ENCODE data around the gene BAIAP2L2.

BAIAP2L2 gene

DNA sequence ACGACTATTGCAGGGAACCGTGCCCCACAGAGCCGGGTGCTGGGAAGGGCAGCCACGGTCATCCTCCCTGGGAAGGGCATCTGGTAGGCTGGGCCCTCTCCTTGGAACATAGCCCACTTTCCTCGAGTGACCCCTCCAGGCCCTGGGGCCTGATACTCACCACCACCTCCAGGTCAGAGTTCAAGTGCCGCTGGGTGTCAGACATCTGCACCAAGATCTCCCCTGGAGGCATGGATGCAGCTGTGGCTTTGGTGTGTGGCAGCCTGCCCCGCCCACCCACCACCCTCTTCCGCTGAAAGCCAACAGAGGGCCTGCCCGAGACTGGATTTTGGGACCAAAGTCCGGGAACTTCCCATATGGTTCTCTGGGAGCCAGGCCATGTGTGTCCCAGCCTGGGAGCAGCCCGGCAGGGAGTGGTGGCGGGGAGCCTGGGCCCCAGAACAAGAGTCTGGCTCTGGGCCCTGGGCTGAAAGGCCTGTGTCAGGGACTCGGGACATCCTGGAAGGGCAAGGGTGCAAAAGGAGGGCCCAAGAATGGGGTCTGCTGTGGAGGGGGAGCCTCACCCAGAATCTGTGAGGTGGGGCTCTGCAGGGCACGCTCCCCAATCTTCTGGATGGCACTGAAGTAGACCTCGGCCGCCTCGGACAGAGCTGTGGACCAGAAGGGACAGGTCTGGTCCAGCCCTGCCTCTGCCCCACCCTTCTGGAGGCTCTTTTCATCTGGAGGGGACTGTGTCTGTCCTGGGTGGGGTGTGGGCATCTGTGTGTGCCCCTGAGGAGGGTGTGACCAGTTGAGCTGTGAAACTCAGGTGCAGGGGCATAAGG is 2.6 kb downstream of the BAIAP2L2 start:
- DNase-seq (ENCODE audit: low read depth): peak; percentile 22

DNA sequence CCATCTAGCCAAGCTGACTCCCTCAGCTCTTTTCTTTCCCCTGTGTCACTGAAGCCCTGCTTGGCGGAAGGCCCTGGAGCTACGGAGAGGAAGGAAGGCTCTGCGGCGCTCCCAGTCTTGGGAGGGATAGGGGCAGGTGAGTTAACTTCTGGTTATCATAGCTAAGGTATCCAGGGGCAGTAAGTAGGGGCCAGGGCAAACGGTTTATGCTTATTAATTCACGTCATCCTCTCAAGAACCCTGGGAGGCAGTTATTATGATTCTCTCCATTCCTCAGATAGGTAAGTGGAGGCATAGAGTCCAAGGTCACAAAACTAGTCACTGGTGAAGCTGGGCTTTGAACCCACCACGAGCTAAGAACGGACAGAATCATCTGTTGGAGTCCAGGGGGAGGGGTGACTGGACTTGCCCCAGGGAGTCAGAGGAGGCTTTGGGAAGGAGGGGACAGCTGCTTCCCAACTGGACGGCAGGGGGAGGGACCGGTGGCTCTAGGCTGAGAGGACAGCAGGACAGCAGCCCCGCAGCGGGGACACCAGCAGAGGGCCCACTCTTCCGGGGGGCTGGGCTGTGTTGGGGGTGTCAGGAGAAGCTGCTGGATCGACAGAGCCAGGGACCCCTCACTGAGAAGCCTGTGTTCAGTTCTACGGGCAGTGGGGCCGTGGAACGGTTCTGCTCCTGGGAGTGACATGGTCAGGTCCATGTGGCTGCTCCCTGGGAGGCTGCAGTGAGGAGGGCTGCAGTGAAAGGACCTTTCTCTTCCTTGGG is 3.5 kb downstream of the BAIAP2L2 start:
- no peak for DNase-seq (ENCODE audit: low read depth)

DNA sequence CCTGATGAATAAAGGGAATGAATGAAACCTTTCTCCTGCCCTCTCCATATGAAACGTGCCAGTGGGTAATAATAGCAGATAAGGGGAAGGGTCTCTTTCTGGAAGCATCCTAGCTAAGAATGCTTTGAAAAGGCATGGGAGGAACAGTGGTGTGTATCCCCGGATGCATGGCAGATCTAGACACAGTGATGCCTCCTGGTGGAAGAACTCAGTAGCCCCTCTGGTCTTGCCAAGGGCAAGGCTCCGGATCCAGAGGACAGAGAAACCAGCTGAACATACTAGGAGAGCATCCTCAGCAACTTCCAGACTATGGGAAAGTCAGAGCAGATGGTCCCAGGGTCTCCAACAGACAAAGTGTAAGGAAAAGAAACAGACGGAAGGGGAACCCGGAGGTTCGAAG is 6.4 kb downstream of the BAIAP2L2 start:
- no peak for DNase-seq (ENCODE audit: low read depth)

DNA sequence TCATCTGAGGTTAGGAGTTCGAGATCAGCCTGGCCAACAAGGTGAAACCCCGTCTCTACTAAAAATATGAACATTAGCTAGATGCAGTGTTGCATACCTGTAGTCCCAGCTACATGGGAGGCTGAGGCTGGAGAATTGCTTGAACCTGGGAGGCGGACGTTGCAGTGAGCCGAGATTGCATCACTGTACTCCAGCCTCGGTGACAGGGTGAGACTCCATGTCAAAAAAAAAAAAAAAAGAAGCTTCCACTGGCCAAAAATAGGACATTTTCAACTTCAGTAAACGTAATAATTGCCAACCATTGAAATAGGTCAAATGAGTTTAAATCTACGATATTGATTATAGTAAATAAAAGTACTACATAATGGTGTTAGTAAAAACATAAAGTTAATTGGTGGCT is 6.8 kb downstream of the BAIAP2L2 start:
- DNase-seq (ENCODE audit: low read depth): no peak

DNA sequence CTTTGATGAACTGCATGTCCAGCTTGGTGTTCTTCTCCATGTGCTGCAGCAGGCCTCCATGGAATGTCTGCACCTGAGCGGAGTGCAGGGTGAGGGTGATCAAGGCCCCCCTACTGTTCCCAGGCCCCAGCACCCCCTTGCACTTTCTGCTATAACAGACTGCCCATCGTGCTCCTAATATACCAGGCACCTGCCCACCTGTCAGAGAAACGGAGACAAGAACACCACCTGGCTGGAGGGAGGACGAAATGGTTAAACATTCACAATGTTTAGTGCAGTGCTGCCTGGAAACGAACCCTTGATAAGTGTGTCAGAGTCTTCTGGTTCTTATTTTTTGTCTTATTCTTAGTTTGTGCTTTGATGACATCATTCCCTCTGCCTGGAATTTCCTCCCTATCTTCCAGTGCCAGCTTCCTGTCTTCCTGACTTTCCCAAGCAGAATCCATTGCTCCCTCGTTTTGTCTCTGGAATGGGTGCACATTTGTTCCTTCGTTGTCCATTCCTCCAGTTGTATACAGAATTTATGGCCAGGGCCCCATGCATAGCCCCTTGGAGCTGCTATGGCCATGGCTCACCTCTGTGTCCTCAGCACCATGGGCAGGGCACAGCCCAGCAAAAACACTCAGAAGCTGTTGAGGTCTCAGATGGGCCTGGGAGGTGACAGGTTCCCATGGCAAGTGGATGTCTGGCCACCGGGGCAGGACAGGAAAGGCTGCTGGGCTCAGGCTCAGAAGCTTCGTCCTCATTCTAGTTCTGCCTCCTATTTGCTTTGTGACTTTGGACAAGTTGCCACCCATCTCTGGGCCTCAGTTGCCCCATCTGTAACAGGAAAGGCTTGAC is 11.9 kb downstream of the BAIAP2L2 start:
- peak; percentile 27 for DNase-seq (ENCODE audit: low read depth)

DNA sequence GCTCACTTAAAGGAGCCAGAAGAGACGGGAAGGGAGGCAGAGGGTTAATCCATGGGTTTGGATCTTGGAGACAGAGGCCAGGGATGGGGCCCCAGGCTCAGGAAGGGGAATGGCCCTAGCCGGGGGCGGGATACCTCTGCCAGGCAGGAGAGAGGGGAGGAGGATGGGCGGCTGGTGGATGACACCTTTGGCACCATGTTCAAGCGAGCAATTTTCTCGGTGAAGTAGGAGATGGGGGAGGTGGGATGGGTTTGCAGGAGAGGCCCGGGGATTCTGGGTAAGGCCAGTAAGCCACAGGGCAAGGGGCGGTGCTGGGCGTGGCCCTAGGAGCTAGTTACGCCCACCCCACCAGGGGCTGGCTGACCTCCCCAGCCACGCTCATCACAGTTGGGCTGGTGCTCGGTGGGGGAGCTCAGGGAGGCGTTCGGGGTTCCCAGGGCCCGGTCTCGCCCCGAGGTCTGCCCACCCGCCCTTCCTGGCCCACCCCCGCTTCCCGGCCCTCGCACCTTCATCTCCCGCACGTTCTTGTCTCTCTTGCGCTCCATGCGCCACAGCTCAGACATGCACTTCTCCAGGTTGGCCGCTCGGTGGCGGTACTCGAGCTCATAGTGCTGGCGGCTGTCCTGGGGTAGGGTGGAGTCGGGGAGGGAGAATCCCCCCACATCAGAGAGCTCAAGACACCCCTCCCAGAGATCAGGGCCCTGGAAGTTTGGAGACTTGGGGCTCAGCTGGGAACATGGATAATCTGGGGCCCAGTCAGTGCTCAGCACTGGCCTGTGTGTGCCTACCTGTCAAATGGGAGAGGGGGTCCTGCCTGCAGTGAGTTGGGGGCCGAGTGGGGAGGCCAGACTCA is 12.7 kb downstream of the BAIAP2L2 start:
- DNase-seq (ENCODE audit: low read depth): no peak

DNA sequence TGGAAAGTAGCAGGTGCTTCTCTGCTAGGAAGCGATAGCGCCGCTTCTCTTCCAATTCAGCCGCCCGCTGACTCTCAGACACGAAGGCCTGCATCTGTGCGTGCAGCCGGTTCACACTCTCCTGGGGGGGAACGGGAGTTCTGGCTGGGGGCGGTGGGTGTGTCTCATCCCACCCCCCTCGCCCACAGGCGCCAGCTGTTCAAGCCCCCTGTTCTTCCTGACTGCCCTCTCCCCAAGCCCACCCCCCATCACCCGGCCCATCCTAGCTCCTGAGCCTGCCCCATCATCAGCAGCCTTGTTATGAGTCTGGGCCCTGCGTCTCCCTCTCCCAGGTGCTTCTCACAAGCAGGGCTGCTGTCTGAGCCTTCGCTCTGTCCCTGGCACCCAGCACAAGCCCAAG is 13.4 kb downstream of the BAIAP2L2 start:
- DNase-seq (ENCODE audit: low read depth): no peak

DNA sequence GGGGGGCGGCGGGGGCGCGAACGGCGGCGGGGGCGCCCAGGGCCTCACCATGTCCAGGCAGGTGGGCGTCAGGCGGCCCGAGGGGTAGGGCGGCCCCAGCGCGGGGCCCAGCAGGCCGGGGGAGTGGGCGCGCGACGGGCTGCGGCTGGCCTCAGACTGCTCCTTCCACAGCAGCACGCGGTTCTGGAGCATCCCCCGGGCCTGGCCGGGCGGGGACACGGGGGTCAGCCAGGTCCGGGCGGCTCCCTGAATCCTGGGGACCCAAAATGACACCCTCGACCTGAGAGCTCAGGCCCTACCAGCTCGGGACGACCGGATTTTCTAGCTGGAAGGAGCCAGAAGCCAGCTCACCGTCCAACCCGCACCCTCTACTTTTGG is 21.0 kb downstream of the BAIAP2L2 start:
- no peak for DNase-seq (ENCODE audit: low read depth)

DNA sequence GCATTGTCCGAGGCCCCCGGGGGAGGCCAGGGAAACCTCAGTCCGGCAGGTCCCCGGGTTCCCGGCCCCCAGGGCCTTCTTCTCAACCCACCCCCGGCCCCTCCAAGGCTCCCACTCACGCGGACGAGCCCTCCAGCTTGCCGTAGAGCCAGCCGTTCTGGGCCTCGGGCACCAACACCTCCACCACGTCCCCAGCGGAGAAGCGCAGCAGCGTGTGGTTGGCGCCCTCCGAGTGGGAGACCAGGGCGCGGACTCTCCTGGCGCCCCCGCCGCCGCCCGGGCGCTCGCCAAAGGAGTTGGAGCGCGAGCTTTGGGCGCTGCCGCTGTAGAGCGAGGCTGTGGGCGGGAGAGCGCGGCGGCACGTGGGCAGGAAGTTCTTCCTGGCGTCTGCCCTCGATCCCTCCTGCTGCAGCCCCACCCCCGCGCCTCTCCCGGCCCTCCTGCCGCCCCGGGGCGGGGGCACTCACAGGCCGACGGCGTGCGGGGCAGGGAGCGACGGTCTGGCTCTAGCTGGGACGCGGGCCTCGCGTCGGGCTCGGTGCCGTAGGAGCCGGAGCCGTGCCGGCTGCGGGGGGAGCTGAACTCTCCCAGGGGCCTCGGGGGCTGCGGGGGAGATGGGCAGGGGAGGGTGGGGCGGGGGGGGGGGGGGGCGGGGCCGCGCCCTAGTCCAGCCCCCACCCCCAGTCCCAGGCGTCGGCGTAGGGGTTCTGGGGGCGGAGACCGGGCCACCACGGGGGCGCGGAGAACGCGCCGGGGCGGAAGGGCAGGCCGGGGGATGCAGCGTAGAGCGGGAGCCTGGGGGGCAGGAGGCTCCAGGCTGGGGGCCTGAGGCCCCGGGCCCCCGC is 21.6 kb downstream of the BAIAP2L2 start:
- DNase-seq (ENCODE audit: low read depth): no peak

DNA sequence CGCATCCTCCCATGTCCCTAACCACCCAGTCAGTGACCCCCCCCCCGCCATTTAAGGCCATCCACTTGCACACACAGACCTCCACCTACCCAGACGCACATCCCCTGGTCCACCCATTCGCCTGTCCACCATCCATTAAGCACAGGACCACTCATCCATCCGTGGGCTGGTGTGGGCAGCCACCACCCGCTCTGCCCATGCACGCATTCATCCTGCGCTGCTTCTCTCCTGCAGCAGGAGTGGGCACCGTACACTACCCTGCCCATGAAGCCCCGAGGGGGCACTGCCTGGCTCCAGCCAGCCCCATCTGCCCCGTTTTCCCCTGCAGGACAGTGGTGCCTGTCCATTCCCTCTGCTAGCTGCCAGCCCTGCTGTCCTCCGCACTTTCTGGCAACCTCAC is 22.6 kb downstream of the BAIAP2L2 start:
- DNase-seq (ENCODE audit: low read depth): no peak

DNA sequence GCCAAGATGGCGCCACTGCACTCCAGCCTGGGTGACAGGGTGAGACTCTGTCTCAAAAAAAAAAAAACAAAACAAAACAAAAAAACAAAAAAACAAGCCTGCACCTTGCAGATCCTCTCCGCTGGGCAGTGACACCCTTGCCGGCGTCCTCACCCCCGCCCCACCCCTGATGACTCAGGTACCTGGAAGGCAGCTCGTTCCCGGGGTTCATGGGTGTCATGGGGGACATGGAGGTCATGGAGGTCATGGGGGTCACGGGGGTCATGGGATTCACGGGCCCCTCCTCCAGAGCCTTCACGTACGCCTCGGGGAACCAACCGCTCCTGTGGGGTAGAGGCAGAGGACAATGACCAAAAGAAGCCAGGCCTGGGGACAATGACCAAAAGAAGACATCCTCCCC is 23.5 kb downstream of the BAIAP2L2 start:
- DNase-seq (ENCODE audit: low read depth): no peak

DNA sequence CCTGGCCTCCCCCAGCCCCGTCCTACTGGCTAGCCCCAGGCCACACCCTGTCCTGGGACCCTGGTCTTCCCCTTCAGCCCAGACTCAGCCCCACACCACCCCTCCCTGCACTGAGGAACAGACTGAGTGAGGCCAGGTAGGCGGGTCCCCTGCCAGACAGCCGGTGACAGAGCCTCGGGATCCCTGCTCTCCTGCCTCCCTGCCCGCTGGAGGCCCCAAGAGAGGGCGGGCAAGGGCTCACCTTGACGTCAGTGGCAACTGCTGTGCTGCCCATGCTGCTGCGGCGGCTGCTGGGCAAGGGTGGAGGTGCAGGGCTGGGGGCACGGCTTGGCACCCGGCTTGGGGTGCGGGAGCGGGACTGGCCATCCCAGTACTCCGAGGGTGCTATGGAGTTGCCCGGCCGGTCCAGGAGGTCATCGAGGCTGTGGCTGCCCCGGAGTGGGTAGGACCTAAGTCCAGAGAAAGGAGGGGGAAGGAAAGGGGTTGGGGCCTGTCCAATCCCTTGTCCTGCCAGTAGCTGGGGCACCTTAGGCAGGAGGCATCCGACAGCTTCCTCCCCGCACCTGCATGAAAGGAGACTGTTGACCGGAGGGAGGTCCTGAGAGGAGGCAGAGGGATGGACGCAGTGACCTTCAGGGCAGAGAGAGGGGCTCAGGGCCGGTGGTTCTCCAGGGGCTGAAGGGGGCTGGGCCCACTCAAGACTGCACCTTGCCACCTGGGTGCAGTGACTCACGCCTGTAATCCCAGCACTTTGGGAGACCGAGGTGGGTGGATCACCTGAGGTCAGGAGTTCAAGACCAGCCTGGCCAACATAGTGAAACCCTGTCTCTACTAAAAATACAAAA is 24.3 kb downstream of the BAIAP2L2 start:
- no peak for DNase-seq (ENCODE audit: low read depth)

DNA sequence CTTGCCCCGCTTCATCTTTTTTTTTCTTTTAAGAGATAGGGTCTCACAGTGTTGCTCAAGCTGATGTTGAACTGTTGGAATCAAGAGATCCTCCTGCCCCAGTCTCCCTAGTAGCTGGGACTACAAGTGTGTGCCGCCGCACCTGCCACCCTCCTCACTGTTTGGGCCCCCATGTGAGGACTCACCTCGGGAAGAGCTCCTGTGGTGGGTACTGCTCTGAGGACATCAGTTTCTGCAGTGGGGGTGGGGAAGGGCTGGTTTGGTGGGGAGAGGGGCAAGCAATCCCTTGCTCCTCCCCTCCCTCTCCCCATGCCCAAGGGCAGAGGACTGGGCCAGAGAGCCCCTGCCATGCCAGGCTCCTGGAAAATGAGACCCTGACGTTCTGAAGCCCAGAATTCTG is 25.0 kb downstream of the BAIAP2L2 start:
- no peak for DNase-seq (ENCODE audit: low read depth)

DNA sequence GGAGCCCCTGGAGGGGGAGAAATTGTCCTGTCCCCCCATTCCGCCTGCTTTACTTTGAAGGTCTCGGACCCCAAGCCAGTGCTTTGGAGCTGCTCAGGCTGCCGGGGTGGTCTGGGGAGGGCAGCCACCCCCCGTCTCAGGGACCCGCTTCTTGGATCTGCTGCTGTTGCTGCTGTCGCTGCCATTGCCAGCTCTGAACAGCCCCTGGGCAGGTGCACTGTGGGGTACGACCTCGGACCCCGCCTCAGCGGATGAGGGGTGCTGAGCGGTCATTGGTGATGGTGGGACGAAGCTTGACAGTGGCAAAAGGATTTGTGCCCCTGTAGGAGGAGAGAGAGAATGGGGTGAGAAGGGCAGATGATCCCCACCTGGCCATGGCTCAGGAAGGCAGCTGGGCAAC is 25.4 kb downstream of the BAIAP2L2 start:
- DNase-seq (ENCODE audit: low read depth): no peak

DNA sequence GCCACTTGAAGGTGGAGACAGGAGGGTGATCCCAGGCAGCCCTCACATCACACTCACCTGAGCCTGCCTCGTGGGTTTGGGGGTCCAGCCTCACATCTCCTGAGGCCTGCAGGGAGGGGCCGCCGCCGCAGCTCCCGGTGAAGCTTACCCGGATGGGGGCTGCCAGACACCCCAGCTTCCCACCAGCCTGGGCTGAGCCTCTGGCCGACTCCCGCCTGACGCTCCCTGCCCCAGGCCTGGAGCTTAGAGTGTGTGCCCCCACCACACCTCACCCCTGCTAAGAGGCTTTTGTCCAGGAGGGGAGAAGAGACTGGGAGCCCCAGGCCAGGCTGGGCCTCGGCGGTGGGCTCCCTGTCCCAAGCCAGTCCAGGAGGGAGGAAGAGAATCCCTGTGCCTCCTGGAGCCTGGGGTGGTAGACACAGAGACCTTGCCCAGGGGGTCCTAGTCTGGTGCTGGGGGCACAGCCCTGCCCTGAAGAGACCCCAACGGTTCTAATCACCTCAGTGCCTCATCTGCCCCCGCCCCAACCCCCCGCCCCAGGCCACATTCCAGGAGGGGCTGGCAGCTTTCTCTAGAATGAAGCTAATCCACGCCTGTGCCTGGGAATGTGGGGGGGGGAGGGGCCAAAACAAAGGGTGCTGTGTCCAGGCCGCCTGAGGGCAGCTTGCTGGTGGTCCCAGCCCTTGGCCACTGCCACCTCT is 26.4 kb downstream of the BAIAP2L2 start, which contains the start of gene SLC16A8:
SLC16A8 (minus strand) TSS at position 254 of the 701 bp plus-strand sequence. CDS start 1,311 bp downstream, outside the sequence.
- DNase-seq (ENCODE audit: low read depth): no peak

DNA sequence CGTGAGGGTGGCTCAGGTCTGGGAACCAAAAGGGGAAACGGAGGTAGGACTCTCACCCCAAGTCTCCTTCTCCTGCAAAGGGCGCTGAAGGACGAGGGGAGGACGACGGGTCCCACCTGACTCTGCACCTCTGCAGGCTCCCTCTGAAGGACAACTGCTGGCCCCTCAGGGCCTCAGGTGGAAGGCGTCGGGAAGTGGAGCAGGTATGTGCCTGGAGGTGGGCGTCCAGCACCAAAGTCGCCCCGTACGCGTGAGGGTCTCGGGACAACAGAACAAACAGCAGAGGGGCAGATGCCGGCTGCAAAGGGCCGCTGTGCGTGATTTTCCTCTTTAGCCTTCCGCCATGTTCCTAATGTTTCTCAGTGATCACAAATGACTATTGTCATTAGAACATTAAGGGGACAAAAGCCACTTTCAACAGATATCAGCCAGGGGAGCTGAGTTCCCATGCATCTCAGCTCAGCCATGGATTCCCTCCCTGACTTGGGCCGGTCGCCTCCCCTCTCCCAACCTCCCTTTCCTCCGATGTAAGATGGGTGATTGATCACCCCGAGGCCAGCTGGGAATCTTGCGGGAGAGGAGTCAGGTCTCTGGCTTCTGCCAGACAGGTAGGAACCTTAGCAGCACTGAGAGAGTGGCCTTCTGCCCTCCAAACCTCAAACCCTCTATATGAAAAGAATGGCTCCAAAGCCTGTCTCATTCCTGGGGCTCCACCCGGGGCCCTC is 27.3 kb downstream of the BAIAP2L2 start:
- no peak for DNase-seq (ENCODE audit: low read depth)

DNA sequence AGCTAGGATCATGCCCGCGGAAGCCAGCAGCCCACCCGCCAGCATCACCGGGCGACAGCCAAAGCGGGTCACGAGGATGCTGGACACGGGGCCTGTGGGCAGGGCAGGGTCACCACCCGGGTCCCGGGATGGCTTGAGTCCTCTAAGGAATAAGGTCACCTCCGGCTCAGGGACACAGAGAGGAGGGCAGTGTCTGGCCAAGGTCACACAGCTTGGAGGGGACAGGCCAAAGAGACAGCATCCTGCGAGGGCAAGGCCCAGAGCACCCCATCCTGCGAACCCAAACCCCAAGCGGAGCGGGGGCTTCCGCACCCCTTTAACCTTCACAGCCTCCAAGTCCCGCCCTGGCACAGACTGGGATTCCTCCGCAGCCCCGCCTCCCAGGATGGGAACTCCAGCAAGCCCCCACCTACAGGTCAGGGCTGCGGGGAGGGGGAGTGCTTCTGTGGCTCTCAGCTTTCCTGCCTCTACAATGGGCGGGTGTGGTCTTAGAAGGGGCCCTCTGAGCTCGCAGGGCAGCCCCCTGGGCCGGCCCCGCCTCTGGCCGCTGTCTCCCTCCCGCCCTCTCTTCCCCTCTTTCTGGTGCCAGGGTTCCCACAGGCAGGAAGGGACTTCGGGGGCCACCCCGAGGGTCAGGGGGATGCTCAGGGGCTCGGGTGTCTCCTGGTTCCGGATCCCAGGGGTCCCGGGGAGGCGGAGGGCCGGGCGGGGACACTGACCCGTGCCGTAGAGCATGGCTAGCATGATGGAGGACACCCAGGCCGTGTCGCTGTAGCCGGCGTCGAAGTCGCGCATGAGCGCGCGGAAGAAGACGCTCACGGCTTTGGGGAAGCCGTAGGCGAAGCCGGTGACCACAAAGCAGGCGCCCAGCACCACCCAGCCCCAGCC is 28.3 kb downstream of the BAIAP2L2 start:
- DNase-seq (ENCODE audit: low read depth): no peak

DNA sequence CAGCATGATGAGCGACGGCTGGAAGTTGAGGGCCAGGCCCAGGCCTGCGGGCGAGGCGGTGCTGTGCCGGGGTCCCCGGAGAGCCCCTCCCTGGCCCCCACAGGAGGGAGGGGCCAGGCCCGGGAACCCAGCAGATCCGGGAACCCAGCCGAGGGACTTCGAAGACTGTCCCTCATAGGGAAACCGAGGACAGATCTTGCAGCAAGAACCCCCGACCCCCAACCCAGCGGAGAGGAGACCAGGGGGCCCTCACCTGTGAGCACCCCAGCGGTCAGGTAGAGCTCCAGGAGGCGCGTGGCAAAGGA is 28.9 kb downstream of the BAIAP2L2 start:
- DNase-seq (ENCODE audit: low read depth): no peak
